GM18907 (cell line): ENCODE data around the gene GOLT1A.

Experiments used
- ATAC-seq: cut with Tn5 transposase; IDR thresholded peaks from one replicate; pipeline ENCODE4 v1.9.1; 2021; ENCODE audit warnings: mild to moderate bottlenecking, moderate library complexity; ENCODE audit not compliant: unreplicated experiment

Gene GOLT1A

GRCh38 chr1:204162494-204163074 is 51.2 kb downstream of the GOLT1A start:
- no peak for ATAC-seq

- ATAC-seq: no peak
These were observed 51.9 kb downstream of the GOLT1A start for GRCh38 chr1:204161609-204162493.

GRCh38 chr1:204157962-204158361 is 55.8 kb downstream of the GOLT1A start:
- no peak for ATAC-seq

GRCh38 chr1:204155881-204156280 is 57.9 kb downstream of the GOLT1A start:
- ATAC-seq: no peak

GRCh38 chr1:204154568-204155255 is 59.1 kb downstream of the GOLT1A start:
- ATAC-seq: no peak

GRCh38 chr1:204153667-204154066 is 60.1 kb downstream of the GOLT1A start:
- ATAC-seq: no peak

- ATAC-seq: no peak
These were observed 61.3 kb downstream of the GOLT1A start for GRCh38 chr1:204152310-204153044.

- no peak for ATAC-seq
These were observed 62.1 kb downstream of the GOLT1A start, which contains the start of gene ETNK2 for GRCh38 chr1:204151552-204152309. ETNK2 (minus strand) TSS chr1:204152044; CDS start chr1:204151852, 192 bp downstream.

GRCh38 chr1:204150702-204151551 is 62.9 kb downstream of the GOLT1A start:
- ATAC-seq: no peak

GRCh38 chr1:204149635-204150565 is 63.9 kb downstream of the GOLT1A start:
- ATAC-seq: no peak

- ATAC-seq: no peak
These were observed 64.7 kb downstream of the GOLT1A start for GRCh38 chr1:204149107-204149506.
